ENCODE results near the gene ADGRB3.

The ADGRB3 gene

DNA sequence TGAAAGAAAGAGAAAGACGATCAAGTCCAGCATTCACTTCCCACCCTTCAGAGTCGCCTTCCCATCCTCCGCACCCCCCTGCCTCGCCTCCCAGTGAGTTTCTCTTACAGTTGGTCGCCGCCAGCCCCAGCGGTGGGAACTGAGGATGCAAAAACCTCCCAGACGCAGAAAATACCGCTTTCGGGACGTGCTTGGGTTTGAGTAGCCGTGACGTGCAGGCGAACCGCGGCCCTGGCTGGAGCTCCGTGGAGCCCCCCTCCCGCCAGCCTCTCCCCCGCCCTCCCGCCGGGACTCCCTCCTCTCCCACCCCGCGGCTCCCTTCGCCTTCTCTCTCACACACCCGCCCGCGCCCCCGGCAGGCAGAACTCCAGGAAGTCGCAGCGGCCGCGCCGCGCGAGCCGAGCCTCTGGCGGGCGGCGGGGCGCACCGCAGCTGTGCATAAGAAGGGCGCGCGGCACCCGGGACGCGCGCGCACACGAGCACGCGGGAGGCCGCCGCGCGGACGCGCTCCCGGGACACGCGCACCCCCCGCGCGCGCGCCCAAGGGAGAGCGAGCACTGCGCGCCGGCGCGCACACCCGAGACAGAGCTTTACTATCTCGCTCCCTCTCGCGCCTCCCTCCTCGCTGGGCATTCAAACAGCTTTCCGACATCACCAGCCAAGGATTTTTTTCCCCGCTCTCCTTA, at the start of gene ADGRB3:
Gene ADGRB3, plus strand, starts transcription at position 557 of the 686 bp plus-strand sequence. CDS start 3,394 bp downstream, outside the sequence.
- peak; percentile 69 for DNase-seq (ENCODE audit: low read depth, low spot score)

DNA sequence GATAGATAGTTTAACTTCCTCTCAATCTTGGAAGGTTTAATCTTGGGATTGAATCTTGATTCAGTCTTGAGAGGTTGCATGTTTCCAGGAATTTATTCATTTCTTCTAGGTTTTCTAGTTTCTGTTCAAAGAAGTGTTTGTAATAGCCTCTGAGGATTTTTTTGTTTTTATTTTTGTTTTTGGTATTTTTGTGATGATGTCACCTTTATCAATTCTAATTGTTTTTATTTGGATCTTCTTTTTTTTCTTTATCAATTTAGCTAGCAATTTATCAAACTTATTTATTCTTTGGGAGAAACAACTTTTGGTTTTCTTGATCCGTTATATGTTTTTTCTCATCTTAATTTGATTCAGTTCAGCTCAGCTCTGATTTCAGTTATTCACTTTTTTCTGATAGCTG, 41.5 kb upstream of the ADGRB3 start:
- no peak for DNase-seq (ENCODE audit: low read depth, low spot score)

DNA sequence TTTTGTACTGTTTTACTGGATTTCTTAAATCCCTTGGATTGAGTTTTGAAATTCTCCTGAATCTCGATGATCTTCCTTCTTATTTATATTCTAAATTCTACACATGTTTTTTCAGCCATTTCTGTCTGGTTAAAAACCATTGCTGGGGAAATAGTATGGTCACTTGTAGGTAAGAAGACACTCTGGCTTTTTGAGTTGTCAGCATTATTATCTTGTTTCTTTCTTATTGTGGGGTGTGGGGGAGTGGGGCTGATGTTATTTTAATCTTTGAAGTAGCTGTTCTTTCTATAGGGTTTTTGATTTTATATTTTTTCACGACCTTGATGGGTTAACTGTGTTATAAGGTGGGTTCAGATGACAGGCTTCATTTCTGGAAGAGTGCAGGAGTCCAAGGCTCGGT, 37.4 kb upstream of the ADGRB3 start:
- DNase-seq (ENCODE audit: low read depth, low spot score) = no peak

DNA sequence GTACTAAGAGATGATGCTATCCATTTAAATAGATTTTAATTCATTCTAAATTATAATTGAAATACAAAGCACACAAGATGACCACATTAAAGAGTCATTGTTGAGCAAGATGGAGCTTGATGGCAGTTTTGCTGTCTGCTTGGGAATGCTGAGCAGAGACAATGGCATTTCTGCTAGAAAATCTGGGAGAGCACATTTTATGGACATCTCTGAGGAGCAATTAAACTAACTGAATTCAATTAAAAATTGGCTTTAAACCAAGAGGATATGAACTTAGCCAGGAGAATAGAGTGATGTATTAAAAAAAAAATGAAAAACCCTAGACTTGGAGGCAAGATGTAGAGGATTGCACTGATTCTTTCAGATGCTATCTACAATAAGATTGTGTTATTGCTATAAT, 19.1 kb upstream of the ADGRB3 start:
- DNase-seq (ENCODE audit: low read depth, low spot score) = no peak

DNA sequence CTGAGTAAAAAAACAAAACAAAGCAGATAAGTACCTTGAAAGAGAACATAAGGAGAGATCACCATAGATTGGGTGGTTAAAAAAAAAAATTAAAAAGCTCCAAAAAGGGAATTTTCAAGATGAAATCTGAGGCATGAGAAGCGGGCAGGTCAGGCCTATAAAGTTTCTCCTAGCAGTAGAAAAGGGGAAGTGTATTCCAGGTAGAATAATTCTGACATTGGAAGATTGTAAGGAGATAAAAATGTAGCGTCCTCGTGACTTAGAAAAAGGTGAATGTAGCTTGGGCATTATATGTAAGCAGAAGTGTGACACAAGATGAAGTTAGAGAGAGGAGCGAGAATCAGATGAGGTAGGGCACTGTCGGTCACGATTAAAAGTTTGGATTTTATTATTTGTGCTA, 9.1 kb upstream of the ADGRB3 start:
- no peak for DNase-seq (ENCODE audit: low read depth, low spot score)

DNA sequence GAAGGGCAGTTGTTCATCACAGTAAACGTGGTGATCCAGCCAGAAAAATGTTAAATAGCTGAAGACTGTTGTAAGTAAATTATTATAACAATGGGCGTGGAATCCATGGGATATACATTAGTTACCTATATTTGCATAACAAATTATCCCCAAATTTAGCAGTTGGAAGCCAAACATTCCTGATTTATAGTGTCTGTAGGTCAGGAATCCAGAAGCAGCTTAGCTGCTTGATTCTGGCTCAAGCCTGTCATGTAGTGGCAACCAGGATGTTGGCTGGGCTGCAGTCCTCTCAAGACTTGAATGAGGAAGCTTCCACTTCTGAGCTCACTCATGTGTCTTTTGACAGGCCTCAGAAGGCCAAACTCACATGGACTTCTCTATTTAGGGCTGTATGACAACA, 6.9 kb upstream of the ADGRB3 start:
- DNase-seq (ENCODE audit: low read depth, low spot score) = no peak

DNA sequence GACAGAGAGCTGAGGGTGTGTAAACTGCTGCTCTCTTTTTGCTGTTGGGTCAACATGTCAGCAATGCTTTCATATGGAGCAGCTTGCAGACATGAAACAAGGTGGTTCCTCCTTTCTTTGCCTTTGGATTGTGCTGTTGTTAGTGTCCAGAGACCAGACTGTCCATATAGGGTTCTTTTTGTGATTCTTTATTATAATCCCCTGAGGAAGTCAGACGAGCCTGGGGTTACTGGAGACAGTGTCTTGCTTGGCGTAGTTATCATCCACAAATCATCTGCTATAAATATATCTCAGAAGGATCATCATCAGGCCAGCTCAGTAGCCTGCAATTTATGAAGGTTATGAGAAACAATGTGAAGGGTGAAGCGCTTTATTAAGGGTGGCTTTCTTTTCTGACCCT, 2.3 kb upstream of the ADGRB3 start:
- no peak for DNase-seq (ENCODE audit: low read depth, low spot score)

DNA sequence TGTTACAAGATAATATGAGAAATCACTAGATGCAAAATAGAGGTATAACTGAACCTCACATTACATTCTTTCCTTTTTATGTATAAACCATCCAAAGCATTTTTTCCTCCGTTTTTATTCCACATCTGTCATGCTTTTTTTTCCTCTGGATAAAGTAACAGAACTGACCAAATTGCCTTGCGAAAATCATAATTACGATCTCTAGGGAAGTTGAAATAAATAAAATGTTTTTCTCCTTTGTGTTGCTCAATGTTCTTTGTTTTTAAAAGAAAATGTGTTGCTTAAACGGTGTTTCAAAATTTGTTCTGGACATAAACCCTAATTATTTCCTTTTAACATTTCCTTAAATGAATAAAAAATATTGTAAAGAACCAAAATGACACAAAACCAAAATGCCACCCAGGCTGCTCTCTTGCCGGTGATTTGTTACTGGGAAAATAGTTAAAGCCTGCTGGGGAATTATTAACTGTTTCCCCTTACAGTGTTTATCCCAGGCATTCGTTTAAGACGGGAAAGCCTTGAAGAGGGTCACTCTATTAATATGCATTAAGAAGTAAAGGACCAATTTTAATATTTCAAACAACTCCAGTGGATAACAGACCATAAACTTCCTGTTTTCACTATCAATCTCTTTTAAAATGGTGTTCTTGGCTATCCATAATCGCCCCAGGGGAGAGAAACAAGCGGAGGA, 1.7 kb upstream of the ADGRB3 start:
- DNase-seq (ENCODE audit: low read depth, low spot score) = no peak

DNA sequence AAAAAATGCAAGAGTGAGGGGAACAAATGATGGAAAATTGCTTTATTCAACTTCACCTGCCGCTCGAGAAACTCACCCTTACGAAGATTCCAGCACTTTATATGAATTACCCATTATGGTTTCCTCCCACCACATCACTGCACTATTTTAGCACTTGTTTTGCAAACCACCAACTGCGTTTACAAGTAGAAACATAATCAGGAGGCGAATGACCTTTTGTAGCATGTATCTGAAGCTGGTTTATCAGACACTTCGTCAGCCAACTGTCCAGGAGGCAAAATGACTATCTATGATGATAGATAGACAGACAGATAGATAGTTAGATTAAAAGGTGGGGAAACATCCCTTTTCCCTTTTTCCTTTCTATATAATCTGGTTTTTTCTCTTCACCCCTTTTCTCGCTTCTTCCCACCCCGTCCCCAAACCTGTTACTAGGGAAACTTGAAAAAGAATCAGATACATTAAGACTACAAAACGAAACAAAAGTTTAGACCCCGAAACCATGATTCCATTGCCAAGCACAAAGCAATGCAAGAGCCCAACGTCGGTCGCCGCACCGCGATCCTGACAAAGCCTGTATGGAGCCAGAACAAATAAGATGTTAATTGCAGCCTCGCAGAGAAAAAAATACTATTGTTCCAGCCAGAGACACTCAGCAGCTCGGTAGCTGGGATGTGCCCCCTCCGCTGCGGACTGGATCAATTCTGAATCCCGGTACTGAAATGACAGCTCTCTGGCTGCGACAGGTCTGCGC, 933 bp upstream of the ADGRB3 start:
- DNase-seq (ENCODE audit: low read depth, low spot score) = no peak

DNA sequence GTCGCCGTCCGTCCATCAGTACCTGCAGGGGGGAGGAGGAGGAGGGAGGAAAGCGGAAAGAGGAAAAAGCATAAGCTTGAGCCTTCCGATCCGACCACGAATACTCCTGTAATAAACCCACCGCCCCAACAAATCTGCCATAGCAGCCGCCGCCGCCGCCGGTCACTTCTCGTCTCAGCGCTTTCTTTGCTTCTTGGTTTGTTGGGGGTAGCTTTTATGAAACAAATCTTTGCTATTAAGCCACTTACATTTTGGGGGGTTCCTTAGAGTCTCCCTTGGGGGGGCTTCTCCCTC, 277 bp downstream of the ADGRB3 start:
- no peak for DNase-seq (ENCODE audit: low read depth, low spot score)

DNA sequence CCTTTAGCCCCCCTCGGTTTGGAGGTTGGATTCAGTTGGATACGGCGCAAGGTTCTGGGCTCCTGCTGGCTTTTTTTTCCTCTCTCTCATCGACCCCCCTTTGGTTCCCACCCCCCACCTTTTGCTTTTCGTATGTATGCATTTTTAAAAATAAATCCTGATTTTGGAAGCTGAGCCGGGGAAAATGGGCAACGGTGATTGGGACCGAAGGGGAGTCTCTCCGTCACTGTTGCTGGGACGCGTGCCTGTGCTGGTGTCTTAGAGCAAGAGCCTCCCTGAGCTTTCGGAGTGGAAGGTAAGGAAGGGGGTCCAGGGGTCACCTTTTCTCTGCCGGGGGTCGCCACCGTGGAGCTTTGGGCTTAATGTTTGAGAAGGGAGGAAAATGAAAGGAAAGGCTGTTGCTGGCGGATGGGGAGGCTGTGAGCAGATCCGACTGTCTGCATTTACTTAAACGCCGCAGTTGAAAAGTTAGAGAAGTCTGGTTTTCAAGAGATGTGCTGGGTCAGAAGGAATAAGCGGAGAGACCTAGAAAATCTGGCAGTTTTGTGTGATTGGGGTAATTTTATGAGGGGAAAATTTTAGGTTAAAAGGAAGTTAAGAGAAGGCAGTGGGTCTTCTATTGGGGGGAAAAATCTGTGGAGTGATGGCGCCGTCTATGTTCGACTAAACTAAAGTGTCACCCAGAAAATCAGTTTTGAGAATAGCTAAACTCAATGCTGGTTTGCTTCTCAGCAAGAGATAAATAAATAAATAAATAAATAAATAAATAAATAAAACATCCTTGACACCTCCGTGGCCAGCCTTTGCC, 828 bp downstream of the ADGRB3 start:
- no peak for DNase-seq (ENCODE audit: low read depth, low spot score)

DNA sequence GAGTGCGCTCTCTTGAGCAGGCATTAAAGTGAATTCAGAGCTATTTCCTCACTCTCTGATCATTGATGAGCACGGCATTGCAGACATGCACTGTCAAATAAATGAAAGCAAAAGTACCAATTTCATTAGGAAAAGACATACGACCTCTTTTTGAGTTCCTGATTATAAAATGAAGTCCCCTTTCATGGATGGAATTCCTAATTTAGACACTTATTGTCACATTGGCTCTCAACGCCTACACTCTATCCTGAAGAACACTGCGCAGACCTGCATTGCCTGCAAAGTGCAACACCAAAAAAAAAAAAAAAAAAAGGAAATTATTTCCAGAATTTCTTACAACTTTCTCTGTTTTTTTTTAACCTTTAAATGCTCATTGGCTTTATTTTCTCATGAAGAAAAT, 1.6 kb downstream of the ADGRB3 start:
- DNase-seq (ENCODE audit: low read depth, low spot score) = no peak

DNA sequence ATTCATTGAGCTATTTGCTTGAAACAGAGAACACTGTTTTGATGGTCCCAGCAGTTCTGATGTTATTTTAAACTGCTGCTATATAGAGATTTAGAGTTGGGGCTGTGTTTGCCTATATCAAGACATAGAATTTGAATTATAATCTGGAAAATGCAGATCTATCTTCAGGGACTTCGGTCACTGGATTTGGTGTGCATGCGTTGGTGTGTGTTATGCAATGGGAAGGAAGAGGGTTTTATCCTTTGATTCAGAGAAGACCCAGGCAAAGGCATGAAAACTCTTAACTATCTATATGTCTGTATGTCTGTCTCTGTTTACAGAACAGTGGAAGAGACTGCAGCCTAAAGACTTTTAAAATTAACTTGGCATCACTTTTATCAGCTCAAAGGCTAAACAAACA, 2.0 kb downstream of the ADGRB3 start:
- DNase-seq (ENCODE audit: low read depth, low spot score) = no peak

DNA sequence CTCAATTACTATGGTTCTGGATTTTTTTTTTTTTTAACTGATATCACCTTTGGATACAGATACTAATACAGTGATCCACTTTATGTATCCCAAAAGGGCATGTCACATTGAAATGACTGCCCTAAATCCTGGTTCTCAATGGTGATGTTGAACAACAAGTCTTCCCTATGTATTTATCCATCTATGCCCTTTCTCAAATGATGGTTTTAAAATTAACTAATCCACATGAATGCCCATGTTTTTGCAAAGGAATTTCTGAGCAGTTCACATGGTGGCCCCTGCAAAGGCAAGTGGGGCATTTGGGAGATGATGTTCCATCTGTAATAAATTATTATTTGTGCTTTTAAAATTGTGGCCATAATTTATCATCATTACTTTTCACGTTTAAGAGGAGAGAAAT, 2.7 kb downstream of the ADGRB3 start:
- no peak for DNase-seq (ENCODE audit: low read depth, low spot score)

DNA sequence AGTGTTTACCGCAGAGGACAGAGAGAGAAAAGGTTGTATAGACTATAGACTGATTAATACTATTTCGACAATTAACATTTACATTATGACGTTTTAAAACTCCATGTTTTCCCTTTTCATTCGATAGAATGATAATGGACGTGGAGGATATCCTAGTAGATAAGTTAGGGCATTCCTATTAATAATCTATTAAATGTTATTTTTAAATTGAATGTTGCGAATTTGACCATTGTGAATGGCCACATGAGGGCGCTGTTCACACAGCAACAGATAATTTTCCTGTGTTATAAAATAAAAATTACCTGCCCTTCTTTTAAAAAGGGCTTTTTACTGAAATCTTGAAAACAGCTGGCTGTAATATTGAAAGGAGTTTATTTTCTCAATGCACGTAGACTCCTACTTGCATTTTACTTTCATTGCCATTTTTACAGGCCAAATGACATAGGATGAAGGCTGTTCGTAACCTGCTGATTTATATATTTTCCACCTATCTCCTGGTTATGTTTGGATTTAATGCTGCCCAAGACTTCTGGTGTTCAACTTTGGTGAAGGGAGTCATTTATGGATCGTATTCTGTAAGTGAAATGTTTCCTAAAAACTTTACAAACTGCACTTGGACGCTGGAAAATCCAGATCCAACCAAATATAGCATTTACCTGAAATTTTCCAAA, 3.3 kb downstream of the ADGRB3 start:
- DNase-seq (ENCODE audit: low read depth, low spot score) = no peak

DNA sequence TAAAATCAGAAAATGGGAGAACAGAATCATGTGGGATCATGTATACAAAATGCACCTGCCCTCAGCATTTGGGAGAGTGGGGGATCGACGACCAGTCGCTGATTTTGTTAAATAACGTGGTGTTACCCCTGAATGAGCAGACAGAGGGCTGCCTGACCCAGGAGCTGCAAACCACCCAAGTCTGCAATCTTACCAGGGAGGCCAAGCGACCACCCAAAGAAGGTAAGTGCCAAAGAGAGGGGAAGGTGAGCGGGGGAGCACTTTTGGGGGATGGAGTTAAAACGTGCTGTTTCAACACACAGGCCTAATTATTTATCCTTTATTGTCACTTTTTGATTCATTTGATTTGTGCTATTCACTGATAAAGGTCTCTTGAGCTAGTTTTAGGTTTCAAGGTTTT, 4.1 kb downstream of the ADGRB3 start:
- DNase-seq (ENCODE audit: low read depth, low spot score) = no peak

DNA sequence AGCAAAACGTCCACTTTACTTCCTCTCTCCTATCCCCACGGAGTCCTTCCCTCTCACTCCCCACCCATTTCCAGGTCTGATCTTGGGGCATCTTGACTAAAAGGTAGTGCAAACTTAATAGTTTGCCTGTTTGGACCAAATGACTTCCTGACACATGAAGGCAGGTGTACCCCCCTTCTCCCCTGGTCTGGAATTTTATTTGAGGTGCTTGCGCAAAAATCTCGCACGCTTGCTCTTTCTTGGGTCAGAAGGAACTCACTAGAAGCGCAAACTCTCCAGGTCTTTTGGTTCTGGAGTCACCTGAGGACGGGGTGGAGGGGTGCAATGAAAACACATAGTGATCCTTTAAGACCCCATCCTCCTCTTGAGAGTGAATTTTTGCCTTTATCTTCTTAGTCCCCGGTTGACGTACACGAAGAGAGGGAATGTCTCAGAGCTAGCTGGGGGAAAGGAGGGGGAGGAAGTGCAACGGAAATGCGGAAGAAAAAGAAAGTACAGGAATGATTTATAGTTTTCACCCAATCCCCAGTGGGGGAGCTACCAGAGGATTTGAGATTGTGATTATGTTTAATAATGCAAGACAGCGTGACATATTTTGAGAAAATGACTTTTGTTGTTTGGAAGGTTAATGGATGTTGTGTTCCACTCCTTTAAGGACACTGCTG, 4.9 kb downstream of the ADGRB3 start:
- DNase-seq (ENCODE audit: low read depth, low spot score) = no peak

DNA sequence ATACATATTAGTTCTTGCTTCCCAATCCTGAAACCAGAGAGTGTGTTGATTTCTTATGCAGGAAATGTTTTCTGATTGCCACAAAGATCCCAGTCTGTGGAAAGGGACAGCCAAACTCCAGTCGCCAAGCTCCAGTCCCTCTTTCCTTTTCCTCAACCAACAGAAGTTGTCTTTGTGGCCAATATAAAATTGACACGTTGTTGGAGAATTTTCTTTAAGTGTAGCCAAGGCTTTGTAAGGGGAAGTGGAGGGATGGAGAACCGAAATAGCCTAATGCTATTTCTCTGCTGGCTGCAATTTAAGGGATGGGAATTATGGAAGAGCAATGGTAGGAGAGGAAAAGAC, 5.4 kb downstream of the ADGRB3 start:
- DNase-seq (ENCODE audit: low read depth, low spot score) = no peak

DNA sequence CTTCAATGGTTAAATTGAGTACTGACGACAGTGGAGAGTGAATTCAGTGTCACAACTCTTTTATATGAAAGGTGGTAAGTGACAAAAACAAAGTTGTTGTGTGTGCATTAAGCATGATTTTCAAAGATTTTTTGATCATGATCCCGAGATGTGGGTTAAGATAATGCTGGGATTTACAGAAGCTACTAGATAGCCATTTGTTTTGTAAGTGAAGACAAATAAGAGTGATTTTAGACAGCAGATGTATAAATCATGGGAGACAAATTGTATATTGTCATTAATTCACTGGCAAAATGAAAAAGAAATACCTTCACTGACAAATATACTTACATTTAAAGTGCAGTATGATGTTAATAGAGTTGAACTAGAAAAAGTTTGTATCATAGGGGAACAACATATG, 6.1 kb downstream of the ADGRB3 start:
- no peak for DNase-seq (ENCODE audit: low read depth, low spot score)

DNA sequence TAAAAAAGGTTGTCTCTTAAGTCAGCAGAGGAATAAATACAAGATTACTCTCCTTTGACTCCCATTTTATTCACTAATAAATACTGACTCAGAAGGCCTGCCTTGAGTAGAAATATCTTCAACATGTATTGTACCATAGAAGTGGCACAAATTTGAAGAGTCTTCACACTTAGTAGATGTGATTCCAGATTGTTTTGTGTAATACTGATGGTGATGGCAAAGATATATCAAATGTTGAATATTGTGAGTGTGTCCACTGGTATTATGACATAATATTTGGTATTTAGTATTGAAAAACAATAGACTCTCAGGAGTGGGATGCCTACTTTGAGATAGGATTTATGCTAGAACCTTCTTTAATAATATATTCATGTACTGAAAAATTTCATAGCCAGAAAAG, 7.0 kb downstream of the ADGRB3 start:
- no peak for DNase-seq (ENCODE audit: low read depth, low spot score)

DNA sequence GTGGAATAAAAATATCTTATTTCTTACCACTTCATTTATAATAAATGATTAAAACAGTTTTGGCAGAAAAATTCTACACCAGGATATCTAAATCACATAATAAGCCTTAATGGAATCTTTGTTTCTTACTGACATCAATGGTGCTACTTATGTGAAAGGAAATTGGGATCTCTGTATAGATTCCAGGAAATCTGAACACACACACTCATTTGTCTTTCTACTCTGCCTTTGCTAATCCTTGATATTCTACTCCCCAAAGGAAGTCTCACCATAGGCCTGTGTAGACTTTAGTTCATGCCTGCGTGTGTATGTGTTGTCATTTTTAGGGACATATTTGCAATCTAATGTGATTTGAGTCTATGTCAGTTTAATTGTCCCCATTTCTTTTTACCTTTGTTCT, 7.9 kb downstream of the ADGRB3 start:
- no peak for DNase-seq (ENCODE audit: low read depth, low spot score)

Measured in brain pericyte (primary cell).